ENCODE measurements around the gene SELENOP. TPM values are rescaled to one million over a fixed set of nuclear protein-coding genes. Genes with fewer than 3 reads are reported as not detected.

Gene SELENOP
- total RNA-seq, 1 donor from 2014 or later: 65.5 TPM

DNA sequence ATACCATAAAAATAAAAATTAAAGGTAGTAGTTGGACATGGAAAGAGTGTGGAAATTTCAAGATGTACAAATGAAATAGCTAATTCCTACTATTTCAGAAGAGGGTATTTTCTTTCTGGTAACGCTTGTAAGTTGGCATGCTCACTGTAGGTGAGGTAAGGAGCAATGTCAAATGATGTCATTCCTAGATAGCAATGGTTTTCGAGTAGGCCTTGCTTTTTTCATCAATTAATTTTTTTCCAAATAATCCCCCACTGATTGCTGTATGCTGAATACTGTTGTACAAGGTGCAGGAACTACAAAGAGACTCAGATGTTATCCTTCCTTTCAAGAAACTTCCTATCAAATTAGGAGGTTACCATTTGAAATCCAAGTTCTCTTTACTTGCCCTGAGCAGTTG is 928 bp upstream of the SELENOP start:
- Mint-ChIP-seq H3K27ac (peak overlapping the region; percentile 83), H3K27me3 (no peaks in the 10 kb centered on the region), H3K9me3 (no peaks in the 10 kb centered on the region), H3K36me3 (no peaks in the 10 kb centered on the region), H3K4me1 (ENCODE audit: unreplicated experiment) (peaks cover 24% of the 10 kb centered on the region), H3K4me3 (no peak overlapping the region)
- TF ChIP-seq CTCF (conservative IDR thresholded peaks at IDR 0.05): no peak
- no peak for DNase-seq (ENCODE audit: extremely low spot score, unreplicated experiment)

DNA sequence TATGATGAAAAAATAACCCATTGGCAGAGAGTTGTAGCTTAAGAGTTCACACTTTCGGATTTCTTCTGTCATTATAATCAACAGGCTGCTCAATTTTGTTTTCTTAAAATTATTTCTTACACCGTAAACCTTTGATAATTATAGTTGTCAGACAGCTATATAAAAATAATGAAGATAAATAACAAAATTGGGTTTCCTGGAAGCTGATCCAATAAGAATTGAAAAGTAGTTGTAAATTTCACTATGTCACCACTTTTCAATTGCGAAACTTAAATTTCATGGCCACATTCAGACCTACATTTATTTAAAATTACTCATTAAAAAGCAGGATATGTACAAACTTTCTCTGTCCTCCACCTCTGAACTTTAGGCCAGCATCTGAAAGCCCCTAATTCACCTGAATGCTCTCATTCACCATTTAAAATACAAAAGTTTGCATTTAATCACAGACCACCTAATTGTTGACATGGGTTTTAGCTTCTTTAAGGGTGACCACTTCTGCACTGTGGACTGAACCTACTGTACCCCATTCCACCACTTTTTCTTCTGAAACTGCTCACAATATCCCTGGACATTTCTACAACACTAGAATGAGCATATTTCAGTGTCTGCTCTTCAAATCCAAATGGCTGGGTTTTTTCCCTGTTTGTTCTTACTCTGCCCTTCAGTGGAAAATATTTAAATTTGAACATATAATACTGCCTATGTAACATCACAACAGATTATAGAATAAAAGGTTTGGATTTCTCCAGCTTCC is 680 bp downstream of the SELENOP start:
- Mint-ChIP-seq H3K4me3 (peak overlapping the region; percentile 87), H3K27ac (peak overlapping the region; percentile 83), H3K27me3 (no peaks in the 10 kb centered on the region), H3K4me1 (ENCODE audit: unreplicated experiment) (peaks cover 24% of the 10 kb centered on the region), H3K9me3 (no peaks in the 10 kb centered on the region), H3K36me3 (peaks cover 6% of the 10 kb centered on the region)
- TF ChIP-seq CTCF (conservative IDR thresholded peaks at IDR 0.05): no peak
- no peak for DNase-seq (ENCODE audit: extremely low spot score, unreplicated experiment)

- H3K36me3 Mint-ChIP-seq: peaks cover 13% of the 10 kb centered on the region
- H3K27ac Mint-ChIP-seq: no peak overlapping the region
- no peaks in the 10 kb centered on the region for H3K9me3 Mint-ChIP-seq
- peaks cover 24% of the 10 kb centered on the region for H3K4me1 Mint-ChIP-seq (ENCODE audit: unreplicated experiment)
- no peak for TF ChIP-seq CTCF (conservative IDR thresholded peaks at IDR 0.05)
- H3K27me3 Mint-ChIP-seq: no peaks in the 10 kb centered on the region
- peak overlapping the region; percentile 62 for H3K4me3 Mint-ChIP-seq
- no peak for DNase-seq (ENCODE audit: extremely low spot score, unreplicated experiment)
Observed at GRCh38 chr5:42808888-42809611, 2.6 kb downstream of the SELENOP start.

DNA sequence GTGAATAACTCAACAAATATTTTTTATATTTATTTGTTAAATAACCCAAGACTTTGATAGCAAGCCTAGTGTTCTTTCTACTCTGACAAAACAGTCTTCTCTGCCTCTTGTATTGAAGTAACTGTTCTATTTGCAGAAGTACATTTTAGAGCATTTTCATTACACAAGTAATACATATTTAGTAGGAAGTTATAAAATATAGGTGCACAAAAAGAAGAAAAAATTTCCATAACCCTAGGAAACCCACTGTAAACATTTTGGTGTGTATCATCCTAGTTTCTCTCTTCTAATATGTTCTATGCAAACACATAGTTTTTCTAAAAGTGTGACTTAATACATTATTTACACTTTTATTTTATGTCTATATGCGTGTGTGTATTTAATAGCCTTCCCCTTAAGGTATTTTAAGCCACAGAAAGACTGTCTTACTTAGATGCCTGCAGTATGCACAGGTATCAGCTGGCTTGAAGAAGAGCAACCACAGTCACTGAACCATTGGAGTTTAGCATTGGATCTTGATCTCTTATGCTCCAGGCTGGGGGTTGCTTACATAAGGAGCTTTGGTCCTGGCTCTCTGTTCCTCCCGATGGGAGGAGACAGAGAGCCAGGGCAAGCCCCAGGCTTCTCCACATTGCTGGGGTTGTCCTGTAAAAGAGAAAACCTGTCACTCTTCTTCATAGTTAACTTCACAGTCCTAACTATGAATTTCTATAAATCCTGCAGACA is 3.8 kb downstream of the SELENOP start:
- Mint-ChIP-seq H3K27ac (no peak overlapping the region), H3K27me3 (no peaks in the 10 kb centered on the region), H3K4me3 (no peak overlapping the region), H3K4me1 (ENCODE audit: unreplicated experiment) (peaks cover 23% of the 10 kb centered on the region), H3K9me3 (no peaks in the 10 kb centered on the region), H3K36me3 (peaks cover 13% of the 10 kb centered on the region)
- no peak for DNase-seq (ENCODE audit: extremely low spot score, unreplicated experiment)
- TF ChIP-seq CTCF (conservative IDR thresholded peaks at IDR 0.05): no peak

DNA sequence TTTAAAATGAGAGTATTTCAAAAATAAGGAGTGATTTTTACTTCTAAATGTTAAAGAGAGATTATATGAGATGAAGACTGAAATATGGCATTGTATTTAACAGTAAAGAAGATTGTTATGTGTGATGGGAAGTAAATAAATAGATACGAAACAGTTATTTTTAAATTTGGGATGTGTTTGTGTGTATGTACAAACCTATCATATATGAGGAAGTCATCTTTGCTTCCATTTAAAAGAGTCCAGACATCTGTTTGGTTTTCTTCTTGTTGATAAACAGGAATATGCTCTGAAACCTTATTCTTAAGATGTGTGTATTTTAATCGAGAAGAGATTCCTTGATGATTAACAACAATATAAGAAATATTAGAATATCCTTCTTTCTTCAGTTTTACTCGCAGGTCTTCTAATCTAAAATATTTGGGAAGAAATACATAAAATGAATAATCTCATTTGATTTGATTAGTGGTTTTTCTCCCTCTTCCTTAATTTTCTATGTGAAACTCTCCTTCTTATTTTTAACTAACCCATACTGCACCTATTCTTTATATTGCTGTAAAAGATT is 4.9 kb downstream of the SELENOP start:
- no peak for DNase-seq (ENCODE audit: extremely low spot score, unreplicated experiment)
- no peak for TF ChIP-seq CTCF (conservative IDR thresholded peaks at IDR 0.05)
- Mint-ChIP-seq H3K4me1 (ENCODE audit: unreplicated experiment) (peaks cover 12% of the 10 kb centered on the region), H3K36me3 (peaks cover 13% of the 10 kb centered on the region), H3K27me3 (no peaks in the 10 kb centered on the region), H3K9me3 (no peaks in the 10 kb centered on the region), H3K27ac (no peak overlapping the region), H3K4me3 (no peak overlapping the region)

Data from type B pancreatic cell (in vitro differentiated cells).